ENCODE results near the gene SYNGR4.
A peak's percentile ranks its signal among the peaks of the same experiment; 100 is the strongest.
"Not testable (repeated sequence)": the region's sequence is repeated elsewhere in the genome, so short reads cannot be mapped to it uniquely, and the experiment has no call there.

The SYNGR4 gene

DNA sequence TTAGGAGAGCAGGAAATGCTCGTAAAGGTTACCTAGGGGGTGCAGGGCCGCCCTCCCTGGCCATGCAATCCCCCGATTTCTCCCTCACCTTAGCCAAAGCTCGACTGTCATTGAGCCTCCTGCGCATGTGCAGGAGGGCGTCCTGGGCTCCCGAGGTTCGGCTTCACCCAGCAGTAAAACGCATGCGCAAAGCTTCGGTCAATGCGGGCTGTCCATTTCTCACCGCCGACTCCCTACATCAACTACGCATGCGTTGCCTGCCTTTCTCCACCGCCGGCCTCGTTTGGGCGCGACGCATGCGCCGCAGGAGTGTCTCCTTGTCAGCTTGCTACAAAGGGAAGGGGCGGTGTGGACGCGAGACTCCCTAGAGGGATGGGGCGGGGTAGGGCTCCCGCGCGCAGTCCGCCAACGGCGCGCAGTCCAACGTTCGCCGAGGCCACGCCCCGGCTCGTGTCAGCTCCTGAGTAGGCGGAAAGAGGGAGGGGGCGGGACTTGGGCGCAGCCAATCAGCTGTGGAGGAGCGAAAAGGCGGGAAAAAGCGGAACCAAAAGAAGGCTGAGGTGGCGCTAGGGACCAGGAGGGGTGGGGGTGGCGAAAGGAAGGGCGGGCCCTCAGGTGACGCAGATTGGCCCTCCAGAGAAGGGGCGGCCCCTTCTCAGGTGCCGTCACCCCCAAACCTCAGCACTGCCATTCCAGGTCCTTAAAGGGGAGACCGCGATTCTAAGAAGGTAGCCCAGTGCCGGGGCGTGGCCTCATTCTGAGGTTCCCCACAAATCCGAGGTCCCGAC is at the start of gene SYNGR4, which contains the start of gene TMEM143:
SYNGR4 (plus strand) TSS at position 558 of the 788 bp plus-strand sequence. CDS start 1,476 bp downstream, outside the sequence.
TMEM143 (minus strand) TSS at position 131 of the 788 bp plus-strand sequence; CDS start at position 111, 20 bp downstream.
- peak; percentile 100 for DNase-seq

DNA sequence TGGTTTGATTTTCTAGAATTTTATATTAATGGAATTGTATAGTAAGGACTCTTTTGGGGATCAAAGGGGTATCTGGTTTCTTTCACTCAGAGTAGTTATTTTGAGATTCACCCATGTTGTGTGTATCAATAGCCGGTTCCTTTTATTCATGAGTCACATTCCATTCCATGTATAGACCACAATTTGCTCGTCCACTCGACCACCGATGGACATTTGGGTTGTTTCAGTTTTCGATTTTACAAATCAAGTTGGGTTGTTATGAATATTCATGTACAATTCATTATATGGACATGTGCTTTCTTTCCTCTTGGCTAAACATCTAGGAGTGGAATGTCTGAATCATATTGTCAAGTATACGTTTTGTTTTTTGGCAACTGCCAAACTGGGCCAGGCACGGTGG is 48.5 kb upstream of the SYNGR4 start:
- no peak for DNase-seq

DNA sequence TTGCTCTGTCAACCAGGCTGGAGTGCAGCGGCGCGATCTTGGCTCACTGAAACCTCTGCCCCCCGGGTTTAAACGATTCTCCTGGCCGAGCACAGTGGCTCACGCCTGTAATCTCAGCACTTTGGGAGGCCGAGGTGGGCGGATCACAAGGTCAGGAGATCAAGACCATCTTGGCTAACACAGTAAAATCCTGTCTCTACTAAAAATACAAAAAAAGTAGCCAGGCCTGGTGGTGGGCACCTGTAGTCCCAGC is 46.5 kb upstream of the SYNGR4 start:
- DNase-seq = not testable (repeated sequence)

DNA sequence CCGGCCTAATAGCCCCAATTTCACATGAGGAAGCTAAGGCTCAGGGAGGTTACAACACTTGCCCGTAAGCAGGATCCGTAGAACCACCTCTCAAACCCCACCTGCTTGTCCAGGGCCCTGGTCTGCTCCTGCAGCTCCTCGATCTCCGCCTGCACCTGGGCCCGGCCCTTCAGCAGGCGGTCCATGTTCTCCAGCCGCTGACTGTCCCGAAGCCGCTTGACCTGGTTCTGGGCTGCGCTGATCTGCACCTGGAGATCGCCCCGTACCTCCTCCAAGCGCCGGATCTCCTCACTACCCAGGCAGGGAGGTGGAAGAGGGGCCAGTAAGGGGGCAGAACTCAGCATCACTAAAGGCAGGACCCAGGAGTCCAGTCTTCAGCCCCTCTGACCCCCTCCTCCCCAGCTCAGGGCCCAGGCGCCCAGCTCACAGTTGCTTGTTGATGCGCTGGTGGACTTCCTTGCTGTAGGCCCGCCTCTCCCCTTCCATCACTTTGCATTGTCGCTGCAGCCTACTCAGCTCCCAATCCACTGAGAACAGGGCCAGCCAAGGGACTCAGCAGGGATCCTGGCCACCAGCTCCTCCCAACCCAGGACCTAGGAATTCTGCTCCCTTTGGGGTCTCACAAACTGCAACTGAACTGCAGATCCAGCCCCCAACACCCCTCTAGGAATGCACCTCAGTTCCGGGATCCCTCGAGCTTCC is 45.7 kb upstream of the SYNGR4 start:
- DNase-seq = no peak

DNA sequence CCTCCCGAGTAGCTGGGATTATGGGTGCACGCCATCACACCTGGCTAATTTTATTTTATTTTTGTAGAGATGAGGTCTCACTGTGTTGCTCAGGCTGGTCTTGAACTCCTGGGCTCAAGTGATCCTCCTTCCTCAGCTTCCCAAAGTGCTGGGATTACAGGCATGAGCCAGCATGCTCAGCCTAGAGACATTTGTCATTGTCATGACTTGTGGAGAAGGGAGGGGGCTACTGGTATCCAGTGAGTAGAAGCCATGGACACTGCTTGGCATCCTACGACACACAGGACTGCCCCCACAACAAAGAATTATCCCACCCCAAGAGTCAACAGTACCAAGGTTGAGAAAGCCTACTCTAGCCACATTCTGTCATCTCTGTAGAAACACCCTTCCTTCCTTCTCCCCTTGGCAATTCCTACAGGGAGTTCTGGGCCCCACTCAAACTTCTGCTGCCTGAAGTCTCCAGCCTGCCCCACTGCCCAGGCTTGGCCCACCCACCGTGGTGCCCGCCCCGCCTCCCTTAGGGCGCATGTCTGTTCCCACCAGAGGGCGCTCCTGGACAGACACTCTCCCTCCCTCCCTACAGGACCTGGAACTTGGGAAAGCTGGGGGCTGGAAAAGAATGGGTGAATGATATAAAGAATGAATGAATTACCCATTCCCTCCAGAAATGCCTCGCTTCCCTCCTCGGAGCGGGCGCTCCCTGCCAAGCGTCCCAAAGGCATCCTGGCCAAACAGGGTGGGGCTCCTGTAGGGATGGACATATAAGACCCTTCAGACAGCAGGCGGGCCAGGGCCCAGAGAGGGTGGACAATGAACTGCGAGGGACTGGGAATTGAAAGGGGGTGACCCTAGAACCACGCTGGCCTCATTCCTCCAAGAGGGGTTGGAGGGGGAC is 44.3 kb upstream of the SYNGR4 start:
- no peak for DNase-seq

GRCh38 chr19:48321372-48321621 is 42.9 kb upstream of the SYNGR4 start:
- peak; percentile 90 for DNase-seq

DNA sequence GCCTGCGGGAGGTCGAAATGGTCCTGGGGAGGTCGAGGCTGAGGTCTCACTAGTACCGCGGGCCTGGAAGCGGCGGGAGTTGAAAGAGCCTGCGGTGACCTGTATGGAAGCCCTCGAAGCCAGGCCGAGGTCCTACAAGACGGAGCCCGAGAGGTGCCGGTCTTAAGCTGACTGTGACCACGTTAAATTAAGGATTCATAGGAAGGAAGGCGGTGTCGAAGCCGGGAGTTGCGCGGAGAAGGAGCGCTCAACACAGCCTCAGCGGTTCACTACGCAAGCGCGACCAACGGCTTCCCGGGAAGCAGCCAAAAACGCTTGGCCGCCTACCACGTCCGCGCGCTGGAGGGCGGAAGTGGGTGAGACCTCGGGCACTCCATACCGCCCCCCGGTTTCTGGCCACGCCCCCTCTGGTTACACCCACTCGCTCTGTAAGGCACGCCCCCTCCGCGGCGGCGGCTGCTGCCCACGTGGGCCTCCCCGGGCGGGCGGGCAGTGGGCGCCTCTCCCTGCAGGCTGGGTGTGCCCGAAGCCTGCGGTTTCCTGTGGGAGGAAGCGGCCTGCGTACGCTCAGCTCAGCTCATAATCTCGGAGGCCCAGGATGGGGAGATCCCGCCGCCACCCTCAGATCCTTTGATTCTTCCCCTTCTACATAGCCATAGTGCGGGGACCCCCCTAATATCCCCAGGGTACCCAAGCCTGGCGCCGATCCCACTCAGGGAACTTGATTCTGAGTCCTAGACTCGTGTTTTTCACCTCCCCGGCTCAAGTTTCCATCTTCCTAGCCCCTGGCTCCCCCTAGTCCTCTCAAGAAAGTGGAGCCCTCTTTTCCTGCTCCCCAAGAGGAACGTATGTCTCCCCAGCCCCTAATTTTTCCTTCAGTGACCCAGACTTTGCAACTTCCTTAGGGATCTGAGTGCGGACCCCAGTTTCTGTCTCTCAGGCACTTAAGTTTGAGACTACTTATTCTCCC is 42.3 kb upstream of the SYNGR4 start:
- DNase-seq = peak; percentile 94

GRCh38 chr19:48325265-48325910 is 38.8 kb upstream of the SYNGR4 start, which contains the start of gene EMP3:
TSS of gene EMP3 (plus strand) at chr19:48325552. CDS start at chr19:48326845, 1,293 bp downstream.
- DNase-seq = no peak

DNA sequence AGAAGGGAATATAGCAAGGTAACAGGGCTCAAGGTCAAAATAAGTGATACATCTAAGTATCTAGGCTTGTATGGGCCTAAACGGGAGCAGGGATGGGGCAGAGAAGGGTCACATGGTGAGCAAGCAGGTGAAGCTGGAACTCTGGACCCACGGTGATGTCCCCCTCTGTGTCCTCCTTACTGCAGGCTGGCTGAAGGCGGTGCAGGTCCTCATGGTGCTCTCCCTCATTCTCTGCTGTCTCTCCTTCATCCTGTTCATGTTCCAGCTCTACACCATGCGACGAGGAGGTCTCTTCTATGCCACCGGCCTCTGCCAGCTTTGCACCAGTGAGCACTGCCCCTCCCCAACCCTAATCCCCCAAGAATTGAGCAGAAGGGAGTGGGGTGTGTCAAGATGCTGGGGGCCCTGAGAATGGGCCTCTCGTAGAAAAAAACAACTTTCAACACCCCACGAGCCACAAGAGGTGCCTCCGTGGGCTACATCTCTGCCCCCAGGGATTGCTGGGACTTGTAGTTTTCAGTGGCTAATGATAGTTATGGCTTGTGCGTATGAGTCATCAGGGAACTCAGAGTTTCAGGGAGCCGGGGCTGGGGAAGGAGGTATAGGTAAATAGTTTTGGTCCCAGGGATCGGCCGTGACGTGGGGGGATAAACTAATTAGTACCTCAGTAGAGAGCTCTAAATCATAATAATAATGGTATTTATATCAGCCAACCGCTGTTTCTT is 34.8 kb upstream of the SYNGR4 start:
- DNase-seq = no peak

DNA sequence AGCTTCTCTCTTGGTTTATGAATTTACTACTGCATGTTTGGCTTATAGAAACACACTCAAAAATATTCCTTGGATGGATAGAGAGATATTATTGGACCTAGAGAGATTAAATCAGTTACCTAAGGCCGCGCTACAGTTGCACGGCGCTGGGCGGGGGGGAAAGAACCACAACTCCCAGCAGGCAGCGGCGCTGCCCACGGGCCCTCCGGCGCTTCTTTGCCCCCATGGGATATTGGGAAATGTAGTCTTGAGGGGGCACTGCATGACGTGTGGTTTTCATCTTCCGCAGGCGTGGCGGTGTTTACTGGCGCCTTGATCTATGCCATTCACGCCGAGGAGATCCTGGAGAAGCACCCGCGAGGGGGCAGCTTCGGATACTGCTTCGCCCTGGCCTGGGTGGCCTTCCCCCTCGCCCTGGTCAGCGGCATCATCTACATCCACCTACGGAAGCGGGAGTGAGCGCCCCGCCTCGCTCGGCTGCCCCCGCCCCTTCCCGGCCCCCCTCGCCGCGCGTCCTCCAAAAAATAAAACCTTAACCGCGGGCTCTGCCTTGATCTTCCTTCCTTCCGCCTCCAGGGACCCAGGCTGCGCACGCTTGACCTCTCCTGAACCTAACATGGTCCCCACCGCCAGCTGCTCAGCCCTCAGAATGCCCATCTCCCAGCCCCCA is 34.0 kb upstream of the SYNGR4 start:
- peak; percentile 88 for DNase-seq

DNA sequence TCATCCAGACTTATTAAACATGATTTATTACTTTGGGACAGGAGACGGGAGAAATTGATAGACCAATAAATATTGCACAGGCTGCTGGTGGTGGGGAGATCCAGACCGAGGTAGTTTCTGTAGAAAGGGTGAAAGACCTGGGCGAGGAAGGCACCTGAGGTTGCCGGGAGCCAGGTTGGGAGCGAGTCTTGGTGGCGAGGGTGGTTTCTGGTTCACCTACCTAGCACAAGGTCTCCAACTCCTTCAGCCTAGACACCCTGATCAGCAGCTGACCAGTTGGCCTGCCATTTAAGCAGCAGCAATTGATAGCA is 31.9 kb upstream of the SYNGR4 start:
- DNase-seq = no peak

- DNase-seq = peak; percentile 100
Measured at GRCh38 chr19:48332662-48333466, 31.3 kb upstream of the SYNGR4 start.

DNA sequence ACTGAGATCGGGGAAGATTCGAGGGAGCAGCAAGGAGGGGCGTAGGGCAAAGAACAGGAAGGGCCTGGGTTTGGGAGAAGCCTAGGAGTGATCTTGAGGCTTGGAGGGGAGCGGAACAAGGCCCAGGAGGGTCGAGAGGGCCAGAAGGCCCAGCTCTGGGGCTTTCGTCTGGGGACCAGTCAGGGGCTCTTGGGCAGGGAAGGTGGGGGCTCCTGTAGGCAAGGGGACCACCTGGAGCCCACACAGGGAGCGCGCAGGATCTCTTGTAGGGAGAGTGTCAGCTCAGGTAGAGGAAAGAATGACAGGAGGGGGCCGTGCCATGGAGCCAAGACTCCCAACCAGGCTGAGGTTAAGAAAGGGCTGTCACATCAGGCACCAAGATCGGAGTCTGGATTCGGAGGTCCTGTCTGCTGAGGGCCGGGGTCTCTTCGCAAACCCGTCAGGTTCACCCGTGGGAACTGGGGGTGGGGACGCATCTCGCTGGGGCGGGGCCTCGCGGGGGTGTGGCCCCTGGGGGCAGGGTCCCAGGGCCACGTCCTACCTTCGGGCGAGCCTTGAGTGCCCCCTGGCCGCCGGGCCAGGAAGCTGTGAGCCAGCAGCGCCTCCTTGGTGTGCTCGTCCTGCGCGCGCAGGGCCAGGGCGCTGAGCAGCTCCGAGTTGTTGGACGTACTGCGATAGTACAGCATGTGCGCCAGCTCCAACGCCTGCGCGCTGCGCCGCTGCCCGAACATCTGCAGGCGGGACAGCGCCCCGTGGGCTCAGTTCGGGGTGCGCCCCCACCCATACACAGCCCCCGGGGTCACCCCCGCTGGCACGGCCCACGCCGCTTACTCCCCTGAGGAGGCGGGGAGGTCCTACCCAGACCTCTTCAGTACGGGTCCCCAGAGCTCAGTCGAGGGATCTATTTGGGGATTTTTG is 30.4 kb upstream of the SYNGR4 start:
- peak; percentile 88 for DNase-seq

- no peak for DNase-seq
Measured at GRCh38 chr19:48338253-48338755, 25.9 kb upstream of the SYNGR4 start.

DNA sequence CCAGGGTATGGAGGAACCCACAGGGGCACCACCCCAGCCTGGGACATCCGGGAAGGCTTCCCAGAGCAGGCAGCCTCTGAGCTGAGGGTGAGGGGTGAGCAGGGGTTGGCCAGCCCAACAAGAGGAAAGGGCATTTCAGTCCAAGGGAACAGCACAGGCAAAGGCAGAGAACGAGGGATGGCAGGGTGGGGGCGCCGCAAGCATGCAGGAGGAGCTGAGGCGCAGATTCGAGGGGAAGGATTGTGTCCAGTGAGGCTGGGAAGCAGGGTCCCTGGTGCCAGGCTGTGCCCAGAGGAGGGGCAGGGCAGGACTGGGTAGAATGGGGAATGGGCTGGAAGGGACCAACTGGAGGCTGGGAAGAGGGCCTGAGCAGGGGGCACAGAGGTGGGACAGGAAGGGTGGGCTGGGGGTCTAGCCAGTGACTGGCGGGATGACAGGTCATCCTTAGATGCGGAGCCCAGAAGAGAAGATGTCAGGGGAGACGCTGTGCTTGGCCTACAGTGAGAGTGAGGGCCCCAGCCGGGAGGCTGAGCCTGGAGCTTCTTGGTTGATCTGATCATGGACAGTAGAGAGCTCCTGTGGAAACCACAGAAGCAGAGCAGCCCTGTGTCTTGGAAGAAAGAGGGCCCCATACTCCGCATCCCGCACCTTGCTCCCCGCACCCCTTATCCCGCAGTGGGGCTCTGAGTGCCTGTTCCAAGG is 25.2 kb upstream of the SYNGR4 start:
- DNase-seq = no peak

GRCh38 chr19:48340995-48341394 is 23.2 kb upstream of the SYNGR4 start:
- no peak for DNase-seq

- DNase-seq = no peak
Measured at GRCh38 chr19:48341515-48342413, 22.4 kb upstream of the SYNGR4 start.

All from NCI-H1436 treated with DMSO at 0.1 percent for 48 hours (cell line).